H1 (cell line): ENCODE measurements around the gene PSAP. TPM values are rescaled to one million over a fixed set of nuclear protein-coding genes. Genes with fewer than 3 reads are reported as not detected.

Experiments used
- CTCF ChIA-PET: fragments of 300-600 bp; sonication (Branson Sonifier 250); formaldehyde crosslinking; loops from one replicate; lab custom pipeline; 2021; ENCODE audit not compliant: partially characterized antibody; lab: Charles Lee
- POLR2A ChIA-PET: fragments of 300-600 bp; sonication (Branson Sonifier 250); formaldehyde crosslinking; loops from one replicate; lab custom pipeline; 2021; ENCODE audit warnings: inconsistent platforms; ENCODE audit not compliant: partially characterized antibody; lab: Charles Lee
- DNase-seq, 2 experiments: peaks; one replicate each; pipeline versions ENCODE4 v3.0.0 to v3.0.0-alpha.2; 2010 to 2022; ENCODE audit warnings: low spot score in 2 of 2, low read depth in 1 of 2, mixed read lengths in 1 of 2
- FAIRE-seq: peaks from 2 replicates; lab custom pipeline; 2011; peaks lifted over from hg19 to GRCh38; lab: Jason Lieb, UNC
- H2AFZ ChIP-seq: 2 replicates; pipeline ENCODE4 v1.8.1; 2012; ENCODE audit warnings: low read length, inconsistent platforms
- H2AK5ac ChIP-seq: 2 replicates; pipeline ENCODE4 v1.6.1; 2013; ENCODE audit warnings: low read depth, low read length
- H2BK120ac ChIP-seq: replicated peaks from 2 replicates; pipeline ENCODE3; 2013; ENCODE audit warnings: low read depth, low read length, inconsistent platforms
- H2BK12ac ChIP-seq: 2 replicates; pipeline ENCODE4 v1.6.1; 2013; ENCODE audit warnings: low read depth, low read length
- H2BK15ac ChIP-seq: 2 replicates; pipeline ENCODE4 v1.6.1; 2013; ENCODE audit warnings: low read length
- H2BK20ac ChIP-seq: 2 replicates; pipeline ENCODE4 v1.6.1; 2013; ENCODE audit warnings: low read length
- H2BK5ac ChIP-seq: 2 replicates; pipeline ENCODE4 v1.6.1; 2013; ENCODE audit warnings: low read depth, low read length
- H3K14ac ChIP-seq: 2 replicates; pipeline ENCODE4 v1.6.1; 2013; ENCODE audit warnings: inconsistent platforms; ENCODE audit not compliant: insufficient read length
- H3K18ac ChIP-seq: 2 replicates; pipeline ENCODE4 v1.6.1; 2013; ENCODE audit warnings: low read length; ENCODE audit errors: extremely low read depth
- H3K23ac ChIP-seq: 2 replicates; pipeline ENCODE4 v1.6.1; 2013; ENCODE audit warnings: inconsistent platforms; ENCODE audit not compliant: insufficient read length
- H3K23me2 ChIP-seq: 2 replicates; pipeline ENCODE4 v1.6.1; 2013; ENCODE audit warnings: low read depth, low read length
- H3K27ac ChIP-seq: 2 replicates; pipeline ENCODE4 v1.6.1; 2011; ENCODE audit warnings: low read depth, low read length, inconsistent platforms
- H3K27me3 ChIP-seq, 4 experiments: replicated peaks in 1 of 4; 1 replicate in 1 of 4; 2 replicates in 3 of 4; pipeline versions ENCODE4 v1.6.1 to v1.8.1; 2011 to 2013; ENCODE audit warnings: low read length in 3 of 4, mild to moderate bottlenecking in 3 of 4, inconsistent platforms in 2 of 4, mixed read lengths in 2 of 4, moderate library complexity in 1 of 4; ENCODE audit not compliant: control insufficient read depth in 3 of 4, insufficient read depth in 3 of 4; ENCODE audit errors: extremely low read depth in 1 of 4
- H3K36me3 ChIP-seq, 4 experiments: 2 replicates each; pipeline versions ENCODE4 v1.6.1 to v1.8.1; 2011 to 2013; ENCODE audit warnings: mild to moderate bottlenecking in 4 of 4, low read length in 3 of 4, moderate library complexity in 2 of 4, control low read depth in 1 of 4, inconsistent platforms in 1 of 4; ENCODE audit not compliant: insufficient read depth in 4 of 4, control insufficient read depth in 2 of 4
- H3K4ac ChIP-seq: replicated peaks from 2 replicates; pipeline ENCODE3; 2013; ENCODE audit warnings: low read length, low read depth, mixed read lengths, inconsistent platforms; ENCODE audit not compliant: insufficient read length
- H3K4me1 ChIP-seq, 4 experiments: replicated peaks in 1 of 4; 1 replicate in 1 of 4; 2 replicates in 3 of 4; pipeline versions ENCODE4 v1.6.1 to v1.8.1; 2011 to 2013; ENCODE audit warnings: low read length in 3 of 4, inconsistent platforms in 2 of 4, mixed read lengths in 1 of 4; ENCODE audit not compliant: insufficient read depth in 4 of 4, control insufficient read depth in 3 of 4
- H3K4me2 ChIP-seq, 2 experiments: 2 replicates each; pipeline versions ENCODE4 v1.6.1 to v1.8.1; 2011 to 2013; ENCODE audit warnings: low read depth in 2 of 2, low read length in 2 of 2, control low read depth in 1 of 2, inconsistent platforms in 1 of 2, mild to moderate bottlenecking in 1 of 2; ENCODE audit not compliant: insufficient read depth in 1 of 2
- H3K4me3 ChIP-seq, 4 experiments: fragments of 200-600, 300-600 bp in 1 of 4; sonication (generic), shearing (Covaris generic), sonication (Bioruptor Twin) in 1 of 4; 2 replicates each; pipeline versions ENCODE4 v1.5.1 to v1.8.1; 2011 to 2016; ENCODE audit warnings: low read length in 4 of 4, low read depth in 3 of 4, control low read depth in 2 of 4, inconsistent platforms in 2 of 4, mild to moderate bottlenecking in 2 of 4, mixed read lengths in 1 of 4, moderate library complexity in 1 of 4; ENCODE audit not compliant: insufficient read depth in 2 of 4; ENCODE audit errors: extremely low read depth in 1 of 4
- H3K56ac ChIP-seq: replicated peaks from 2 replicates; pipeline ENCODE3; 2013; ENCODE audit warnings: low read depth, mild to moderate bottlenecking, mixed read lengths, low read length, inconsistent platforms; ENCODE audit not compliant: insufficient read length
- H3K79me1 ChIP-seq: 2 replicates; pipeline ENCODE4 v1.6.1; 2013; ENCODE audit warnings: low read depth, low read length, control low read depth
- H3K79me2 ChIP-seq, 2 experiments: 2 replicates each; pipeline versions ENCODE4 v1.6.1 to v1.8.1; 2012 to 2013; ENCODE audit warnings: low read length in 2 of 2, mild to moderate bottlenecking in 2 of 2, inconsistent platforms in 1 of 2; ENCODE audit not compliant: insufficient read depth in 2 of 2, control insufficient read depth in 1 of 2
- H3K9ac ChIP-seq, 4 experiments: replicated peaks in 1 of 4; 1 replicate in 1 of 4; 2 replicates in 3 of 4; pipeline versions ENCODE4 v1.6.1 to v1.8.1; 2011 to 2013; ENCODE audit warnings: low read depth in 3 of 4, low read length in 3 of 4, control low read depth in 2 of 4, mild to moderate bottlenecking in 2 of 4, moderate library complexity in 2 of 4, inconsistent platforms in 1 of 4; ENCODE audit errors: extremely low read depth in 1 of 4
- H3K9me3 ChIP-seq, 2 experiments: 2 replicates each; pipeline versions ENCODE4 v1.6.1 to v1.8.1; 2012 to 2013; ENCODE audit warnings: mild to moderate bottlenecking in 2 of 2, moderate library complexity in 2 of 2, control low read depth in 1 of 2, inconsistent platforms in 1 of 2, low read depth in 1 of 2, low read length in 1 of 2, mixed read lengths in 1 of 2; ENCODE audit not compliant: insufficient read depth in 2 of 2
- H4K20me1 ChIP-seq, 2 experiments: replicated peaks in 1 of 2; 2 replicates each; pipeline versions ENCODE3 to v1.8.1; 2011 to 2013; ENCODE audit warnings: inconsistent platforms in 2 of 2, low read length in 2 of 2, mild to moderate bottlenecking in 1 of 2; ENCODE audit not compliant: insufficient read depth in 2 of 2, control insufficient read depth in 1 of 2
- H4K5ac ChIP-seq: 2 replicates; pipeline ENCODE4 v1.6.1; 2013; ENCODE audit warnings: low read length, low read depth, mixed read lengths, inconsistent platforms; ENCODE audit not compliant: insufficient read length
- H4K8ac ChIP-seq: 2 replicates; pipeline ENCODE4 v1.8.0; 2013; ENCODE audit warnings: mild to moderate bottlenecking, moderate library complexity, low read length, inconsistent platforms; ENCODE audit not compliant: insufficient read depth; ENCODE audit errors: extremely low read depth
- H4K91ac ChIP-seq: replicated peaks from 2 replicates; pipeline ENCODE3; 2013; ENCODE audit warnings: low read length, mixed read lengths, inconsistent platforms; ENCODE audit not compliant: insufficient read length
- BCL11A ChIP-seq, 2 experiments: IDR thresholded peaks; one replicate each; pipeline ENCODE4 v1.6.1; 2011; ENCODE audit warnings: low read depth in 2 of 2, low read length in 2 of 2, mild to moderate bottlenecking in 2 of 2
- EP300 ChIP-seq, 2 experiments: IDR thresholded peaks; 1 replicate in 1 of 2; 2 replicates in 1 of 2; pipeline ENCODE4 v1.6.1; 2011 to 2012; ENCODE audit warnings: low read depth in 2 of 2, low read length in 2 of 2, mild to moderate bottlenecking in 2 of 2, borderline replicate concordance in 1 of 2, inconsistent platforms in 1 of 2, moderate library complexity in 1 of 2
- FOSL1 ChIP-seq: IDR thresholded peaks from 2 replicates; pipeline ENCODE4 v1.6.1; 2011; ENCODE audit warnings: mild to moderate bottlenecking, low read depth, low read length, moderate library complexity; ENCODE audit not compliant: insufficient read depth
- GABPA ChIP-seq: IDR thresholded peaks from 2 replicates; pipeline ENCODE4 v1.6.1; 2011; ENCODE audit warnings: mild to moderate bottlenecking, low read length, moderate library complexity, borderline replicate concordance; ENCODE audit not compliant: insufficient read depth
- KDM1A ChIP-seq: fragments of 200-600, 300-600 bp; sonication (generic); IDR thresholded peaks from 2 replicates; pipeline ENCODE4 v1.7.1; 2016; ENCODE audit warnings: mild to moderate bottlenecking, low read length, borderline replicate concordance
- POLR2A ChIP-seq, 2 experiments: IDR thresholded peaks; 1 replicate in 1 of 2; 2 replicates in 1 of 2; pipeline ENCODE4 v1.6.1; 2011; ENCODE audit warnings: low read depth in 2 of 2, low read length in 2 of 2, mild to moderate bottlenecking in 2 of 2; ENCODE audit errors: control extremely low read depth in 1 of 2
- RBBP5 ChIP-seq: IDR thresholded peaks from 2 replicates; pipeline ENCODE4 v1.7.1; 2012; ENCODE audit warnings: low read depth, mild to moderate bottlenecking, inconsistent platforms, low read length, moderate library complexity, borderline replicate concordance
- RNF2 ChIP-seq: fragments of 200-900, 300-1000 bp; sonication (generic); IDR thresholded peaks from 2 replicates; pipeline ENCODE4 v1.7.1; 2016; ENCODE audit warnings: borderline replicate concordance, low read depth, mild to moderate bottlenecking, antibody characterized with exemption, low read length; ENCODE audit not compliant: poor library complexity, severe bottlenecking; ENCODE audit errors: missing control alignments
- SIN3A ChIP-seq, 2 experiments: IDR thresholded peaks in 1 of 2; conservative IDR thresholded peaks in 1 of 2; 2 replicates each; pipeline ENCODE4 v1.6.1; 2011 to 2012; ENCODE audit warnings: low read length in 2 of 2, improper control_type of control experiment in 1 of 2, low read depth in 1 of 2, mild to moderate bottlenecking in 1 of 2
- SIRT6 ChIP-seq: IDR thresholded peaks from one replicate; pipeline ENCODE4 v1.7.1; 2012; ENCODE audit warnings: low read length, inconsistent platforms
- SIX5 ChIP-seq: IDR thresholded peaks from 2 replicates; pipeline ENCODE4 v1.6.1; 2011; ENCODE audit warnings: mild to moderate bottlenecking, low read depth, low read length
- SP1 ChIP-seq: IDR thresholded peaks from 2 replicates; pipeline ENCODE4 v1.6.1; 2011; ENCODE audit warnings: low read depth, low read length
- TCF12 ChIP-seq: IDR thresholded peaks from 2 replicates; pipeline ENCODE4 v1.6.1; 2011; ENCODE audit warnings: low read depth, mild to moderate bottlenecking, low read length
- WGBS, 2 experiments: shearing (Covaris generic) in 1 of 2; methylation state at CpG; one replicate each; pipeline versions ENCODE4 v1.1.6 to v1.1.7; 2013 to 2015; ENCODE audit warnings: low lambda C conversion rate in 2 of 2, mixed read lengths in 2 of 2, inconsistent platforms in 1 of 2, low coverage in 1 of 2, missing lambda C conversion rate in 1 of 2; ENCODE audit not compliant: insufficient replicate concordance in 2 of 2, insufficient coverage in 1 of 2, insufficient read length in 1 of 2; ENCODE audit errors: extremely low coverage in 1 of 2, missing lambda C conversion rate in 1 of 2; 5-methylcytosine and 5-hydroxymethylcytosine counted together
- polyA plus RNA-seq, 7 experiments: library from polyadenylated mRNA; depleted of rRNA in 3 of 7; stranded (reverse) in 5 of 7; unstranded in 2 of 7; fragments of >200 nt in 5 of 7; fragments of 200-250 nt in 2 of 7; gene quantifications; 1 replicate in 5 of 7; 2 replicates in 1 of 7; 4 replicates in 1 of 7; pipeline versions ENCODE4 v1.2.1 to v1.2.3, GENCODE V29; 2011 to 2013; ENCODE audit warnings: missing spikeins in 2 of 7, mixed read lengths in 2 of 7
- total RNA-seq: library from RNA; stranded (reverse); fragmentation: NEBNext Ultra II Directional; extraction: Animal tissue kit (Norgen Biotek cat#: 25700); gene quantifications from 2 replicates; pipeline ENCODE4 v1.2.1, GENCODE V29; 2021
- TF ChIP-seq, protein P1 (sequence below): IDR thresholded peaks from 2 replicates; pipeline ENCODE4 v1.6.1; 2012; ENCODE audit warnings: inconsistent platforms

The PSAP gene
- total and polyA plus RNA-seq, 2 of the 8 experiments (the other 6 are each of a cell fraction or from before 2014, with no cell fraction given), result 386 to 504 TPM

DNA sequence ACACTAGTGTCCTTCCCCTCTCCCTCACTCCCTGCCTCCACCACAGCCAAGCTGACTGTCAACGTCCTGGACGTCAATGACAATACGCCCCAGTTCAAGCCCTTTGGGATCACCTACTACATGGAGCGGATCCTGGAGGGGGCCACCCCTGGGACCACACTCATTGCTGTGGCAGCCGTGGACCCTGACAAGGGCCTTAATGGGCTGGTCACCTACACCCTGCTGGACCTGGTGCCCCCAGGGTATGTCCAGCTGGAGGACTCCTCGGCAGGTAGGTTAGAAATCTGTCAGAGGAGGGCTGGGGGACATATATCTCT lies 52.8 kb downstream of the PSAP start:
- TF ChIP-seq, protein P1, sequence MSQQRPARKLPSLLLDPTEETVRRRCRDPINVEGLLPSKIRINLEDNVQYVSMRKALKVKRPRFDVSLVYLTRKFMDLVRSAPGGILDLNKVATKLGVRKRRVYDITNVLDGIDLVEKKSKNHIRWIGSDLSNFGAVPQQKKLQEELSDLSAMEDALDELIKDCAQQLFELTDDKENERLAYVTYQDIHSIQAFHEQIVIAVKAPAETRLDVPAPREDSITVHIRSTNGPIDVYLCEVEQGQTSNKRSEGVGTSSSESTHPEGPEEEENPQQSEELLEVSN, result no peak
- TF ChIP-seq SIRT6 (no peak), BCL11A (IDR thresholded peaks at IDR 0.05; ENCODE audit: low read depth in 2 of 2, low read length in 2 of 2) (no peak), FOSL1 (no peak), SIX5 (no peak), TCF12 (no peak), KDM1A (no peak), POLR2A (IDR thresholded peaks at IDR 0.05; ENCODE audit: control extremely low read depth in 1 of 2, low read depth in 2 of 2, low read length in 2 of 2) (no peak), RNF2 (no peak), RBBP5 (no peak), GABPA (no peak), EP300 (IDR thresholded peaks at IDR 0.05; ENCODE audit: borderline replicate concordance in 1 of 2, low read depth in 2 of 2, low read length in 2 of 2) (no peak), SIN3A (conservative IDR thresholded peaks at IDR 0.05 in 1 of 2, IDR thresholded peaks at IDR 0.05 in 1 of 2; ENCODE audit: low read depth in 1 of 2, low read length in 2 of 2) (no peak), SP1 (no peak)
- H2BK12ac ChIP-seq, result no peak overlapping the region
- no peak overlapping the region for H3K18ac ChIP-seq
- H4K91ac ChIP-seq, result no peak overlapping the region
- no peaks in the 10 kb centered on the region for H3K23me2 ChIP-seq
- H3K23ac ChIP-seq, result no peak overlapping the region
- H3K14ac ChIP-seq, result no peak overlapping the region
- H4K8ac ChIP-seq, result no peak overlapping the region
- no peaks in the 10 kb centered on the region for H3K9me3 ChIP-seq
- 87% methylated on average over 6 of the region's 6 CpGs; no CpG with 5 or more reads in 1 of the 2 experiments for WGBS, 2 experiments
- FAIRE-seq (no peak), DNase-seq (no peak)
- H3K36me3 ChIP-seq, result no peaks in the 10 kb centered on the region
- no peaks in the 10 kb centered on the region for H3K4me1 ChIP-seq
- CTCF ChIA-PET, result interaction anchor here (1.0 to 1.4 kb wide), 2 partner anchors 13 to 25 kb away, joined by 3 to 4 read pairs; partner anchors contain the start of gene VSIR
- no peak overlapping the region for H3K9ac ChIP-seq
- no peak overlapping the region for H2AK5ac ChIP-seq
- H3K4ac ChIP-seq, result no peak overlapping the region
- H3K4me3 ChIP-seq, result no peak overlapping the region
- H4K20me1 ChIP-seq, result peaks cover 0 to 2% of the 10 kb centered on the region in 2 experiments
- POLR2A ChIA-PET, result interaction anchor here (0.8 kb wide), 1 partner anchor 13 kb away, joined by 3 read pairs; no protein-coding TSS in a partner anchor
- H2BK20ac ChIP-seq, result no peak overlapping the region
- no peaks in the 10 kb centered on the region for H3K79me2 ChIP-seq
- H4K5ac ChIP-seq, result no peak overlapping the region
- H2BK15ac ChIP-seq, result no peak overlapping the region
- H3K27ac ChIP-seq, result no peak overlapping the region
- H3K27me3 ChIP-seq, result peaks cover 0 to 5% (median 0%) of the 10 kb centered on the region in 4 experiments; a peak in 1 of 7 replicates
- H3K79me1 ChIP-seq, result no peaks in the 10 kb centered on the region
- H2BK120ac ChIP-seq, result no peak overlapping the region
- H2AFZ ChIP-seq, result no peak overlapping the region
- H3K4me2 ChIP-seq, result no peak overlapping the region
- H2BK5ac ChIP-seq, result no peak overlapping the region
- H3K56ac ChIP-seq, result no peak overlapping the region
